B cell (primary cell): ENCODE data around the gene ODR4. TPM values are rescaled to one million over a fixed set of nuclear protein-coding genes. Genes with fewer than 3 reads are reported as not detected.

ENCODE experiments used
- ATAC-seq: fragments of 200-7000 bp; cut with Tn5 transposase; one replicate; pipeline ENCODE4 v1.10.0; 2021; ENCODE audit warnings: low read depth, mild to moderate bottlenecking, moderate number of reproducible peaks, moderate library complexity
- CTCF ChIA-PET: fragments of 350-600 bp; sonication (Branson Sonifier 250); formaldehyde crosslinking; loops from one replicate; lab custom pipeline; 2021; ENCODE audit warnings: antibody characterized with exemption, inconsistent platforms; lab: Charles Lee
- POLR2A ChIA-PET: fragments of 350-600 bp; sonication (Branson Sonifier 250); formaldehyde crosslinking; loops from one replicate; lab custom pipeline; 2021; ENCODE audit warnings: antibody characterized with exemption; lab: Charles Lee
- DNase-seq: peaks from one replicate; pipeline ENCODE4 v3.0.0; 2013
- H2AFZ ChIP-seq: 2 replicates; pipeline ENCODE4 v1.6.1; 2012; ENCODE audit warnings: mild to moderate bottlenecking, low read depth, low read length; ENCODE audit not compliant: insufficient read depth, poor library complexity, severe bottlenecking
- H3K27ac ChIP-seq, 2 donors: 1 replicate in 1 of 2; 2 replicates in 1 of 2; pipeline ENCODE4 v1.5.1; 2012 to 2013; ENCODE audit warnings: low read length in 2 of 2, mild to moderate bottlenecking in 2 of 2, moderate library complexity in 1 of 2
- H3K27me3 ChIP-seq, 4 experiments: fragments of 200-600 bp in 1 of 4; sonication (generic) in 1 of 4; replicated peaks in 1 of 4; 1 replicate in 2 of 4; 2 replicates in 2 of 4; pipeline versions ENCODE4 v1.6.1 to v1.7.0; 2013 to 2016; ENCODE audit warnings: low read length in 3 of 4, mild to moderate bottlenecking in 2 of 4, mixed read lengths in 1 of 4, moderate library complexity in 1 of 4; ENCODE audit not compliant: insufficient read depth in 4 of 4, control insufficient read depth in 3 of 4; ENCODE audit errors: control extremely low read depth in 1 of 4
- H3K36me3 ChIP-seq, 2 experiments: replicated peaks in 1 of 2; 1 replicate in 1 of 2; 2 replicates in 1 of 2; pipeline versions ENCODE4 v1.6.1 to v1.7.1; 2013; ENCODE audit warnings: low read length in 1 of 2; ENCODE audit not compliant: insufficient read depth in 2 of 2, control insufficient read depth in 1 of 2; ENCODE audit errors: control extremely low read depth in 1 of 2, extremely low read depth in 1 of 2
- H3K4me1 ChIP-seq, 2 donors: fragments of 200-600 bp in 1 of 2; sonication (generic) in 1 of 2; 1 replicate in 1 of 2; 2 replicates in 1 of 2; pipeline versions ENCODE4 v1.5.1 to v1.6.1; 2013 to 2017; ENCODE audit warnings: low read length in 2 of 2; ENCODE audit not compliant: control insufficient read depth in 2 of 2, insufficient read depth in 2 of 2
- H3K4me2 ChIP-seq: replicated peaks from 2 replicates; pipeline ENCODE3; 2012; ENCODE audit warnings: mild to moderate bottlenecking, low read depth, low read length; ENCODE audit not compliant: poor library complexity, severe bottlenecking
- H3K4me3 ChIP-seq, 5 experiments: fragments of 200-600 bp in 1 of 5; sonication (generic) in 1 of 5; 1 replicate in 3 of 5; 2 replicates in 2 of 5; pipeline versions ENCODE4 v1.5.1 to v1.7.0; 2011 to 2016; ENCODE audit warnings: low read length in 4 of 5, mild to moderate bottlenecking in 4 of 5, low read depth in 2 of 5, control low read depth in 1 of 5, moderate library complexity in 1 of 5; ENCODE audit not compliant: insufficient read depth in 1 of 5; ENCODE audit errors: control extremely low read depth in 1 of 5, extremely low read depth in 1 of 5
- H3K79me2 ChIP-seq: fragments of 200-600 bp; sonication (generic); one replicate; pipeline ENCODE4 v1.6.0; 2016; ENCODE audit warnings: low read length; ENCODE audit not compliant: control insufficient read depth, insufficient read depth
- H3K9ac ChIP-seq: fragments of 200-600 bp; sonication (generic); 2 replicates; pipeline ENCODE4 v1.6.1; 2017; ENCODE audit warnings: mild to moderate bottlenecking, low read length, moderate library complexity
- H3K9me3 ChIP-seq, 3 donors: one replicate each; pipeline versions ENCODE4 v1.6.1 to v1.7.1; 2013; ENCODE audit warnings: low read length in 2 of 3; ENCODE audit not compliant: control insufficient read depth in 2 of 3, insufficient read depth in 1 of 3; ENCODE audit errors: control extremely low read depth in 1 of 3
- H4K20me1 ChIP-seq: 2 replicates; pipeline ENCODE4 v1.6.0; 2012; ENCODE audit warnings: mild to moderate bottlenecking, low read length; ENCODE audit not compliant: insufficient read depth, control insufficient read depth, poor library complexity, severe bottlenecking
- H3K27ac Mint-ChIP-seq: one replicate; pipeline ENCODE4 v1.8.0; 2021; ENCODE audit warnings: mixed read lengths
- H3K27me3 Mint-ChIP-seq: one replicate; pipeline ENCODE4 v1.8.0; 2021; ENCODE audit warnings: mixed read lengths
- H3K4me1 Mint-ChIP-seq: one replicate; pipeline ENCODE4 v1.8.0; 2021; ENCODE audit warnings: mixed read lengths
- H3K4me3 Mint-ChIP-seq: one replicate; pipeline ENCODE4 v1.8.0; 2021; ENCODE audit warnings: mixed read lengths
- H3K9me3 Mint-ChIP-seq: one replicate; pipeline ENCODE4 v1.8.0; 2022; ENCODE audit warnings: mixed read lengths; ENCODE audit not compliant: insufficient read depth
- CTCF ChIP-seq: fragments of 200-600 bp; IDR thresholded peaks from one replicate; pipeline ENCODE4 v1.8.0; 2022; ENCODE audit warnings: antibody characterized with exemption, mild to moderate bottlenecking
- EZH2 ChIP-seq: IDR thresholded peaks from 2 replicates; pipeline ENCODE4 v1.6.1; 2012; ENCODE audit warnings: borderline replicate concordance, low read depth, mild to moderate bottlenecking, moderate library complexity, low read length; ENCODE audit not compliant: insufficient read depth, poor library complexity, severe bottlenecking
- WGBS: methylation state at CpG from one replicate; pipeline ENCODE4 v1.1.5; 2013; ENCODE audit warnings: missing lambda C conversion rate; ENCODE audit not compliant: insufficient coverage; 5-methylcytosine and 5-hydroxymethylcytosine counted together
- intact Hi-C: fragments of 100-400 bp; cut with micrococcal nuclease; formaldehyde crosslinking; loops from one replicate; pipeline ENCODE4 v1.10.0; 2022
- polyA plus RNA-seq: library from polyadenylated mRNA; depleted of rRNA; stranded (reverse); fragments of >200 nt; gene quantifications from 2 replicates; pipeline ENCODE4 v1.2.3, GENCODE V29; 2012
- total RNA-seq, 2 donors: library from RNA; stranded (reverse); fragments of 120-200 nt in 1 of 2; gene quantifications; 1 replicate in 1 of 2; 2 replicates in 1 of 2; pipeline versions ENCODE4 v1.2.3 to v1.2.4, GENCODE V29; 2013 to 2022

The ODR4 gene
- total and polyA plus RNA-seq, 2 donors (not counting 1 experiment from before 2014, with no cell fraction given) = 6.6 to 15.0 TPM

GRCh38 chr1:186440584-186440983, 64.9 kb downstream of the ODR4 start:
- intact Hi-C loops = no loop called here
- no peaks in the 10 kb centered on the region for H3K27me3 Mint-ChIP-seq

More at GRCh38 chr1:186440584-186440983, 64.9 kb downstream of the ODR4 start:
- Histone ChIP-seq H3K4me3 (no peak overlapping the region), H3K27me3 (no peaks in the 10 kb centered on the region), H3K79me2 (no peaks in the 10 kb centered on the region), H3K9me3 (no peaks in the 10 kb centered on the region), H3K9ac (no peak overlapping the region), H3K4me1 (no peaks in the 10 kb centered on the region), H4K20me1 (no peaks in the 10 kb centered on the region), H2AFZ (no peak overlapping the region), H3K4me2 (no peak overlapping the region), H3K36me3 (no peaks in the 10 kb centered on the region), H3K27ac (no peak overlapping the region)
- Mint-ChIP-seq H3K4me3 (no peak overlapping the region), H3K4me1 (no peaks in the 10 kb centered on the region), H3K9me3 (no peaks in the 10 kb centered on the region), H3K27ac (no peak overlapping the region)
- WGBS = no CpG with 5 or more reads among the region's 3 CpGs
- ChIA-PET CTCF (no interaction called here), POLR2A (no interaction called here)
- no peak for TF ChIP-seq CTCF
- no peak for TF ChIP-seq EZH2
- ATAC-seq (no peak), DNase-seq (no peak)
